ENCODE data around the gene KRTAP19-4. TPM values are rescaled to one million over a fixed set of nuclear protein-coding genes. Genes with fewer than 3 reads are reported as not detected.
"Not testable (repeated sequence)": the region's sequence is repeated elsewhere in the genome, so short reads cannot be mapped to it uniquely, and the experiment has no call there.

The KRTAP19-4 gene, protein sequence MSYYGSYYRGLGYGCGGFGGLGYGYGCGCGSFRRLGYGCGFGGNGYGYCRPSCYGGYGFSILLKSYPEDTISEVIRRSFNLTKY
- not detected in 2 replicates for total RNA-seq (2014; rRNA removed; shearing (Covaris generic); ENCODE audit: low replicate concordance)

DNA sequence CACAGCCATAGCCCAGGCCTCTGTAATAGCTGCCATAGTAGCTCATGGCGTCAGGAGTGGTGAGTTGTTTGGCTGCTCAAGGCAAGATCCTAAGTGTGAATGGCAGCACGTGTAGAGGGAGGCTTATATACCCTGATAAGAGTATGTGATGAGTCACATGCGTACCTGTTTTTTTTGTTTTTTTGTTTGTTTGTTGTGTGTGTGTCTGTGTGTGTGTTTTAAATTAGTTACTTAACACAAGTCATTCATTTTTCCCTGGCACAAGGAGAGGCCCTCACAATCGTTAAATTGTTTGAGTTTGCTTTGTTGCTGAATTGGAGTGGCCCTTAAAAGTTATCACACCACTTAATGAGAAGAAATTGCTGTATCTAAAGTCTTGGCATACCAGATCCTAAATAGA lies at the start of gene KRTAP19-4:
TSS of gene KRTAP19-4 (minus strand) at position 101 of the 400 bp plus-strand sequence. CDS start at position 46, 55 bp downstream.
- no peaks in the 10 kb centered on the region for H3K9me3 ChIP-seq

DNA sequence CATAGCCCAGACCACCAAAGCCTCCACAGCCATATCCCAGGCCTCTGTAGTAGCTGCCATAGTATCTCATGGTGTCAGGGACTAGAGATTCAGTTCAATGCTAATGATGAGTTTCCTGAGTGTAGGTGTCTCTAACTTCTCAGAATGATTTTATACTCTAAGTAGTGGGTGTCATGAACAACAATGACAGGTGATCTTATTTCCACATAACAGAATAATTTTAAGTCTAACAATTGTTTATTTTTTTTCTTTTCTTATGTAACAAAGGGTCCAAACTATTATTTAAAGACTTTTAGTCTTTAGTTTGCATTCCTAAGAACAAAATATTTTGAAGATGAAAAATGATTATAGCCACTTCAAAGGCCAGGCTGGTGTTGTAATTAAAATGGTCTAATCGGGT lies 44.8 kb upstream of the KRTAP19-4 start, which contains the start of gene KRTAP19-6:
TSS of gene KRTAP19-6 (minus strand) at position 101 of the 400 bp plus-strand sequence. CDS start at position 70, 31 bp downstream.
- Histone ChIP-seq H3K9me3 (no peaks in the 10 kb centered on the region), H3K4me3 (no peak within 1 kb of the TSS), H3K36me3 (no peaks in the 10 kb centered on the region), H3K27me3 (no peaks in the 10 kb centered on the region)
- DNase-seq, result no peak

More for the DNA sequence above, at the start of gene KRTAP19-4:
- H3K27me3 ChIP-seq, result no peaks in the 10 kb centered on the region
- H3K36me3 ChIP-seq, result no peaks in the 10 kb centered on the region
- H3K4me3 ChIP-seq, result no peak within 1 kb of the TSS
- no peak for DNase-seq

DNA sequence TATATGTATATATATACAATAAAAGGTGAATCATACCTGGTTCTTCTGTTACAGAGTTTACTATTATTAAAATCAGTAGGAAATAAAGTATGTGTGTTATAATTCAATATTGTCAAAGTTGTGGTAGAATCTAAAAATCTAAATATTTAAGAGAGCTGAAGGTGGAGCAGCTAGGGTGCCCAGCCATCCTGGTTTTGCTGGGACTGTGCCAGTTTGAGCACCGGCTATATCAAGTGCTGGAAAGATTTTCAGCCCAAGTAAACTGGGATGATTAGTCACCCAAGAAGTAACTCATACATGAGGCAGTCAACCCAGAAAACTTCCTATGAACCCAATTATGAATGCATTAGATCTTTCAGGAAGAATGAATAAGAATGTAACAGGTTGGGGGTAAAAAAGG lies 21.9 kb upstream of the KRTAP19-4 start:
- Histone ChIP-seq H3K36me3 (no peaks in the 10 kb centered on the region), H3K4me3 (no peak overlapping the region), H3K9me3 (no peaks in the 10 kb centered on the region), H3K27me3 (no peaks in the 10 kb centered on the region)
- DNase-seq, result no peak

DNA sequence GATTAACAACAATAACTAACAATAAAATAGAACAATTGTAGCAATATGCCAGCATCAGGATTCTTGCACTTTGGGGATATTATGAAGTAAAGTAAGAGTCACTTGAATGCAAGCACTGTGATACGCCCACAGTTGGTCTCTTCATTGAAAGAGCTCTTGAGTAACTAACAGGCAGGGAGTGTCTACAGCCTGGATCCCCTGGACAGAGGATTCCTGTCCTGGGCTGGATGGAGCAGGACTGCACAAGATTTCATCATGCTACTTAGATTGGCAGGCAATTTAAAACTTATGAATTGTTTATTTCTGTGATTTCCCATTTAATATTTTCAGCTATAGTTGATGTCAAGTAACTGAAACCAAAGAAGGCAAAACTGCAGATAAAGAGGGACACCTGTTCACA lies 18.7 kb upstream of the KRTAP19-4 start:
- H3K36me3 ChIP-seq, result no peaks in the 10 kb centered on the region
- no peak for DNase-seq
- H3K9me3 ChIP-seq, result no peaks in the 10 kb centered on the region
- no peaks in the 10 kb centered on the region for H3K27me3 ChIP-seq
- no peak overlapping the region for H3K4me3 ChIP-seq

DNA sequence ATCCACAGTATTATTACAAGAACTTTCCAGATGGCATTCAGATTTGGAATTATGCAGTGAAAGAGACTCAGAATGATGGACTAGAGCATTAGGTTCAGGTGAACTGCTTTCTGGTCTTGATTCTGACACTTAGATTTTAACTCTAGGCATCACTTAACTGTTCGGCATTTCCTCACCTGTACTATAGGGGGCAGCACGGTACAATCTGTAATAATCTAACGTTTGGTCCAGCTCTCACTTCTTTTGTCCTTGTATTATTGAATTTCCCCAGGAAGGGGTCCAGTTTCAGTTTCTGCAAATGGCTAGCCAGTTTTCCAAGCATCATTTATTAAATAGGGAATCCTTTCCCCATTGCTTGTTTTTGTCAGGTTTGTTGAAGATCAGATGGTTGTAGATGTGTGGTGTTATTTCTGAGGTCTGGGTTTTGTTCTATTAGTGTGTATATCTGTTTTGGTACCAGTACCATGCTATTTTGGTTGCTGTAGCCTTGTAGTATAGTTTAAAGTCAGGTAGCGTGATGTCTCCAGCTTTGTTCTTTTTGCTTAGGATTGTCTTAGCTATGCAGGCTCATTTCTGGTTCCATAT lies 8.7 kb upstream of the KRTAP19-4 start:
- H3K9me3 ChIP-seq, H3K36me3 ChIP-seq, H3K4me3 ChIP-seq, DNase-seq, H3K27me3 ChIP-seq: not testable (repeated sequence)

DNA sequence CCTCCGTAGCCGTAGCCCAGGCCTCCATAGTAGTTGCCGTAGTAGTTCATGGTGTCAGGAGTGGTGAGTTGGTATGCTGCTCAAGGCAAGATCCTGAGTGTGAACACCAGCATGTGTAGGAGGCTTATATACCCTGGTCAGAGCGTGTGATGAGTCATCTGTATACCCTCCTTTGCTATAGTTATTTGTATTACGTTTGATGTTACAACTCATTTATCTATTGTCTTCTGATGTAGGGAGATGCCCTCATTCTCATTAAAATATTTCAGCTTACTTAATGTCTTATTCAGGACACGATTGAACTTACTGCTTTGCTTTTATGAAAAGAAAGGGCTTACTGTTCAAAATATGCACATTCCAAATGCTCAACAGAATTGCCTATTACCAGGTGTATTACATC lies 5.1 kb upstream of the KRTAP19-4 start, which contains the start of gene KRTAP19-5:
TSS of gene KRTAP19-5 (minus strand) at position 101 of the 400 bp plus-strand sequence. CDS start at position 50, 51 bp downstream.
- H3K9me3 ChIP-seq, result no peaks in the 10 kb centered on the region
- no peak within 1 kb of the TSS for H3K4me3 ChIP-seq
- DNase-seq, result no peak
- no peaks in the 10 kb centered on the region for H3K27me3 ChIP-seq
- H3K36me3 ChIP-seq, result no peaks in the 10 kb centered on the region

DNA sequence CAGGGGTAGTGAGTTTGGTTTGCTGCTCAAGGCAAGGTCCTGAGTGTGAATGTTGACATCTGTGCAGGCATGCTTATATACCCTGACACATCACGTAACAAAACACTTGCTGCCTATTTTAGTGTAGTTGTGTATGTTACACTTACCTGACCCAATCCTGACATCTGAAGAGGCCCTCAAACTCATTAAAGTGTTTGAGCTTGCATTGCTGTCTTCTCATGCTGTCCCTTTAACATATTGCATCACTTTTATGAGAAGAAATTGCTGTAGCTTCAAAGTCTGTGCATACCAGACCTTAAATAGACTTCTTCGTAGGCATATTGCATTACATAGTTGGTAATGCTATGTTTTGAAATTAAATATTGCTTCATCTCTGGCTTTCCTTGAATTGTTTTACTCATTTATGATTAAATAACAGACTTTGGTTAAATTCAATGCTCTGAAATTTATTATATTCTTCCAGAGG lies 5.0 kb downstream of the KRTAP19-4 start, which contains the start of gene KRTAP19-3:
TSS of gene KRTAP19-3 (minus strand) at position 51 of the 466 bp plus-strand sequence. CDS start 56 bp downstream, outside the sequence.
- Histone ChIP-seq H3K36me3 (no peaks in the 10 kb centered on the region), H3K27me3 (no peaks in the 10 kb centered on the region), H3K9me3 (no peaks in the 10 kb centered on the region), H3K4me3 (no peak within 1 kb of the TSS)
- DNase-seq, result no peak

DNA sequence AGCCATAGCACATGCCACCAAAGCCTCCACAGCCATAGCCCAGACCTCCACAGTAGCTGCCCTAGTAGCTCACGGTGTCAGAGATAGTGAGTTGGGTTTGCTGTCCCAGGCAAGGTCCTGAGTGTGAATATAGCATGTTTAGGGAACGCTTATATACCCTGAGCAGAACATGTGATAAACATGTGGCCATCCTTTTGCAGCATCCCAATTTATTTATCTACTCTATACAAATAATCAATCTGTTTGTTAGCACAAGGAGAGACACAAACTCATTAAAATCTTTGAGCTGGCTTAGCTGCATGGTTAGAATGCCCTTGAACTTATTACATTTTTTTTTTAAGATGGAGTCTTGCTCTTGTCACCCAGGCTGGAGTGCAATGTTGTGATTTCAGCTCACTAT lies 9.6 kb downstream of the KRTAP19-4 start, which contains the start of gene KRTAP19-2:
TSS of gene KRTAP19-2 (minus strand) at position 101 of the 400 bp plus-strand sequence. CDS start at position 13, 88 bp downstream.
- H3K36me3 ChIP-seq, result no peaks in the 10 kb centered on the region
- H3K9me3 ChIP-seq, result no peaks in the 10 kb centered on the region
- no peak within 1 kb of the TSS for H3K4me3 ChIP-seq
- no peaks in the 10 kb centered on the region for H3K27me3 ChIP-seq
- no peak for DNase-seq

DNA sequence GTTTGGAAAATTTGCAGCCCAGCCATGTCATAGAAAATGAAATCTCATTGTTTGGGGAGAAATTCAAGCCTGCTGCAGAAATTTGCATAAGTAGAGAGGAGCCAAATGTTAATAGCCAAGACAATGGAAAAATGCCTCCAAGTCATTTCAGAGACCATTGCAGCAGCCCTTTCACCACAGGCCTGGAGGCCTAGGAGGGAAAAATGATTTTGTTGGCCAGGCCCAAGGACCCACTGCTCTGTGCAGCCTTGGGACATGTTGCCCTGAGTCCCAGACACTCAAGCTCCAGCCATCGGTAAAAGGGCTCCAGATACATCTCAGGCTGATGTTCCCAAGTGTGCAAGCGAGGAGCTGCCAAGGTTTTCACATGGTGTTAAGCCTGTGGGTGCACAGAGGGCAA lies 10.8 kb downstream of the KRTAP19-4 start:
- no peak overlapping the region for H3K4me3 ChIP-seq
- no peaks in the 10 kb centered on the region for H3K9me3 ChIP-seq
- H3K27me3 ChIP-seq, result no peaks in the 10 kb centered on the region
- no peaks in the 10 kb centered on the region for H3K36me3 ChIP-seq
- no peak for DNase-seq

DNA sequence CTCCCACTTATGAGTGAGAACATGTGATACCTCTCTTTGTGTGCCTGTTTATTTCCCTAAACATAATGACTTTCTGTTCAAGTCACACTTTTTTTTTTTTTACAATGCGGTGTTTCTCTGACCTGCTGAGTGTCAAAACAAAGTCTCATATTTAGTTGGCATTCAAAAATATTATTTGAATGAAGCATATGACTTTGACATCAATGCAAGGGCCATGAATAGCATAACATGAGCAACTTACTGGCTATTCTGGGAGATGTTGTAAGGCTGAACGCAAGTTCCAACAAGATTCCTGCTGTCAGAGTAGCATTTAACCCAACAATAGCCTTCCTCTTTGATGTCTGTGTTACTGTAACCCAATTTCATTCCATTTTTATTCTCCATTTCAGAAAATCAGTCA lies 14.8 kb downstream of the KRTAP19-4 start:
- Histone ChIP-seq H3K36me3 (no peaks in the 10 kb centered on the region), H3K4me3 (no peak overlapping the region), H3K27me3 (no peaks in the 10 kb centered on the region), H3K9me3 (no peaks in the 10 kb centered on the region)
- no peak for DNase-seq

DNA sequence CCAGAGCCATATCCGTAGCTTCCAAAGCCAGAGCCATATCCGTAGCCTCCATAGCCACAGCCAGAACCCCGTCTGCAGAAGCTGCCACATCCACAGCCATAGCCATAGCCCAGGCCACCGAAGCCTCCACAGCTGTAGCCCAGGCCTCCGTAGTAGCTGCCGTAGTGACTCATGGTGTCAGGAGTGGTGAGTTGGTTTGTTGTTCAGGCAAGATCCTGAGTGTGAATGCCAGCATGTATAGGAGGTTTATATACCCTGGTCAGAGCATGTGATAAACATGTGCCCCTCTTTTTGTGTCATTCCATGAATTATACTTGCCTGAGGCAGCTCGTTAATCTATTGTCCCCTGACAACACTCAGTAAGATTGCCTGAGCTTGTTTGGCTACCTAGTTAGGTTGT lies 16.8 kb downstream of the KRTAP19-4 start, which contains the start of gene KRTAP19-1:
TSS of gene KRTAP19-1 (minus strand) at position 223 of the 400 bp plus-strand sequence. CDS start at position 173, 50 bp downstream.
- no peaks in the 10 kb centered on the region for H3K9me3 ChIP-seq
- DNase-seq, result no peak

DNA sequence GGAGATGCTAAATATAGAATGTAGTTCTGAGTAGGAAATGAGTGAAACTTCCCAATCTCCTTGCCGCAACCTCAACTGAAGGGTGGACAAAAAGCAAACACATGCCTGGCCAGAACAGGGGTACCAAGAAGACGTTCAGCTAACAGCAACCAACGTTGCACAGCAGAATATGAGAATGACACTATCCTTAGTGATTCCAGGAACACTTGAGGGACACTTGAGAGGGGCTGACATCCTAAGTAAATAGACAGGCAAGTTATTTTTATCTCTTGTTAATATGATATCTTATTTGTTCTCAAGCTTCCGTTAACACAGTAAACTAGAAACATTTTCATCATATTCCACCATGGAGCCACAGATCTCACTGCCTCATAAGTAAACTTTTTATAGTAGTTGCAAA lies 17.7 kb downstream of the KRTAP19-4 start:
- Histone ChIP-seq H3K27me3 (no peaks in the 10 kb centered on the region), H3K9me3 (no peaks in the 10 kb centered on the region), H3K4me3 (no peak overlapping the region), H3K36me3 (no peaks in the 10 kb centered on the region)
- DNase-seq, result no peak

More for the DNA sequence above, 16.8 kb downstream of the KRTAP19-4 start, which contains the start of gene KRTAP19-1:
- no peaks in the 10 kb centered on the region for H3K27me3 ChIP-seq
- no peaks in the 10 kb centered on the region for H3K36me3 ChIP-seq
- H3K4me3 ChIP-seq, result no peak within 1 kb of the TSS

DNA sequence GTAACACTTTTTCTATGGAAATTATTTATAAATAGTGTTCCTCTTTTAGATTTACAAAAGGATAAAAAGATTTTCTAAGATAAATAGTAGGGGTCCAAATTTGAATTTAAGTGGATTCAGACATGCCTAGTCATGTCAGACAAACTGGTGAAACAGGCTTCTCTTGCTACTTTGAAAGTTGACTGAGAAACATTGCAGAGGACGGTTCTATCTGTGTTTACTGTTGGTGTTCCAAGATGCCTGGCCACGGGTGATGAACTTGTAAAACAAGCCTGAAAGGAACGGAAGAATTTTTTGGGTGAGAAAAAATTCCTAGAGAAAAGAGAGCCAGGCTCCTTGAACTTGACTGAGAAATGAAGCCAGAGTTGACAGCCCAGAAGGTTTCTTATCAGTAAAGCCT lies 19.0 kb downstream of the KRTAP19-4 start:
- Histone ChIP-seq H3K9me3 (no peaks in the 10 kb centered on the region), H3K36me3 (no peaks in the 10 kb centered on the region), H3K4me3 (no peak overlapping the region), H3K27me3 (no peaks in the 10 kb centered on the region)
- no peak for DNase-seq

DNA sequence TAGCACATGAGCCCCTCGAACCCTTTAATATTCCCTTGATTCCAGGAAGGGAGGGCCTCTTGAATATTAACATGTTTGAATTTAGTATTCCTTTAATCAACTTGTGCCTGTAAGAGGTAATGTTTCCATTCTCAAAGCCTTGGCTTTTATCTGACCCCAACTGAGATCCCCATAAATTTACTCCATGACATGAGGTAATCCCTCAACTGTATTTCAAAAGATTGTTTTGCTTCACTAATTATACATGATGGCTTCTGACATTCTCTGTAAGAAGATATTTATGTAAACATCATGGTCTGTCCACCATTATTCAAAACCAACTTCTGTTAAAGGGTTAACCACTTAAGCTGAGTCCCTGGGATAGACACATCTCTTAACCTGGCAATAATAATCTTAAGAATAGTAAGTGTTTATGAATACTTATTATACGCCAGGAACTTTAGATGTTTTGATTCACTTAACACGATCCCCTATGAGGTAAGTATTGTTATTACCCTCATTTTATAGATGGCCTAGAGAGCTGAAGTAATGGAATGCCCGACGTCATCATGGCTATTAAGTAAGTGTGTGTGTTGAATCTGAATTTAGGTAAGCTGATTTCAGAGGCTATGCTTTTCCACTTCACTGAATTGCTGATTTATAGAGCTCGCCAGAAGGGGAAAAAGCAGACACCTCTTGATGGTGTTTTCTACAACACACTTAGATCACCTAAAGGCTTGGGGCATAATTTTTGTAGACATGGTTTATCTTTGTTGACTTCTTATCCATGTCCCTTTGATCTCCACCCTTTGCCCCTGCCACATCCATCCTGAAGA lies 27.9 kb downstream of the KRTAP19-4 start:
- H3K27me3 ChIP-seq, result no peaks in the 10 kb centered on the region
- DNase-seq, result no peak
- no peaks in the 10 kb centered on the region for H3K36me3 ChIP-seq
- no peak overlapping the region for H3K4me3 ChIP-seq
- H3K9me3 ChIP-seq, result no peaks in the 10 kb centered on the region

DNA sequence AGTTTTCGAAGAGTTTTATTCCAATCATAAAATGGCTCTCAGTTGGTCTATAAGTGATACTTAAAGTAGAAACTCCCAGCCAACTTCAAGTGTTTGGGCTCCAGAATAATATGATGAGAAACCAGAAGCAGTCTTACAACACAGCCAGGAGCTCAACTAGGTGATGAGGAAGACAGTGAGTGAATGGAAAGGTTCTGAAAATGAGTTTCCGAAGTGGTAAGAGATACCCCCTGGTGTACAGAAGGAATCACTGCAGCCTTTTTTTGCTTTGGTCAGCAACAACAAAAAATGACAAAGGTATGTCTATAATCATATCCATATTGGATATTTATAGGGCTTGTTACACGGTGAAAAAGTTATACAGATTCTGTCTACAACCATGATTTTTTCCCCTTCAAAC lies 33.3 kb downstream of the KRTAP19-4 start:
- Histone ChIP-seq H3K36me3 (no peaks in the 10 kb centered on the region), H3K9me3 (no peaks in the 10 kb centered on the region), H3K4me3 (no peak overlapping the region), H3K27me3 (no peaks in the 10 kb centered on the region)
- DNase-seq, result no peak

DNA sequence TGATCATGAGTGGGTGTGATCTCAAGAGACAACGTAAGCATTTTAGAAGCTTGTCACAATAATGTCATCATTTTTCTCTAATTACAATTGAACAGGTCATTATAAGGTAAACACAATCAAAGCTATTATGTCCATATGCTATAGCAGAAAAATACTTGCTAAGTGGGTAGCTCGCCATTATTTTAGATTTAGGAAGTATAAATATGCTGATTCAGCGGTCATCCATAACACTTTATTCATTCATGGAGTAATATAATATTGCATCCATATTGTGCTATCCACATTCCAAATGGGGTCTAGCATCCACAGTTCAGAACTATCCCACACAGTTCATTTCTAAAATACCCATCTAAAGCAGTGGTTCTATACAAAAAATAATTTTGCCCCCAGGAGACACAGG lies 48.5 kb downstream of the KRTAP19-4 start:
- no peaks in the 10 kb centered on the region for H3K9me3 ChIP-seq
- no peak for DNase-seq
- H3K36me3 ChIP-seq, result no peaks in the 10 kb centered on the region
- H3K4me3 ChIP-seq, result no peak overlapping the region
- no peaks in the 10 kb centered on the region for H3K27me3 ChIP-seq

DNA sequence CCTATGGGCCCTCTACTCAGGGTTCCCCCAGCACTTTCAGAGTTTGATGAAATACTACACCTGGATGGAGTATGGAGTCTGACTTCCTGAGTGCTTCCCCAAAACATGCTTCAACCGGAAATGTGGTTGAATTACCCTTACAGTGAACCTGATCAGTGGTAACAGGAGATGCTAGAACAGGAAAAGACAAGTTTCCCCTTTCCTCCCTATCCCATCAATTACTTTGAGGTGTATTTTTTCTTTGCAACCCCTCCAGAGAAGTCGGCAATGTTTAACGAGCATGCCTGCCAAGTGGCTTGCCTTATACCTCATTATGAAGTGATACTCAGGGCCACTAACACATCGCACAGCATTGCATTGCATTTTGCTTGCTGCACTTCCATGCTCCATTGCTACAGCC lies 49.9 kb downstream of the KRTAP19-4 start:
- Histone ChIP-seq H3K36me3 (no peaks in the 10 kb centered on the region), H3K9me3 (no peaks in the 10 kb centered on the region), H3K4me3 (no peak overlapping the region), H3K27me3 (no peaks in the 10 kb centered on the region)
- no peak for DNase-seq
